Amniotic stem cell (primary cell): Measurements from ENCODE around the gene STPG3.

Experiments used
- DNase-seq: peaks from one replicate; lab custom pipeline; 2025; lab: John Stamatoyannopoulos, UW

STPG3 gene

GRCh38 chr9:137222190-137223077 lies 28.7 kb upstream of the STPG3 start, which contains the start of gene RNF208:
Gene RNF208, minus strand, starts transcription at chr9:137222240. Its CDS starts 1,028 bp downstream, at chr9:137221212.
- no peak for DNase-seq

- DNase-seq = peak; percentile 95
These were observed 27.8 kb upstream of the STPG3 start for GRCh38 chr9:137223078-137223970.

- DNase-seq = no peak
These were observed 26.0 kb upstream of the STPG3 start, which contains the start of gene CYSRT1 for GRCh38 chr9:137224830-137225694. Gene CYSRT1, plus strand, starts transcription at chr9:137225174. Its CDS starts 448 bp downstream, at chr9:137225622.

- DNase-seq = no peak
These were observed 25.3 kb upstream of the STPG3 start for GRCh38 chr9:137225699-137226331.

GRCh38 chr9:137226338-137227053 lies 24.6 kb upstream of the STPG3 start:
- no peak for DNase-seq

- DNase-seq = peak; percentile 47
These were observed 23.8 kb upstream of the STPG3 start, which contains the start of gene RNF224 for GRCh38 chr9:137227054-137227852. Gene RNF224, plus strand, starts transcription at chr9:137227502. Its CDS starts 834 bp downstream, at chr9:137228336.

GRCh38 chr9:137227853-137228505 lies 23.1 kb upstream of the STPG3 start:
- DNase-seq = no peak

GRCh38 chr9:137228506-137228967 lies 22.5 kb upstream of the STPG3 start:
- DNase-seq = no peak

GRCh38 chr9:137228968-137229896 lies 21.9 kb upstream of the STPG3 start:
- DNase-seq = no peak

- DNase-seq = no peak
These were observed 21.0 kb upstream of the STPG3 start for GRCh38 chr9:137229903-137230704.

GRCh38 chr9:137230705-137231371 lies 20.2 kb upstream of the STPG3 start, which contains the start of gene SLC34A3:
Gene SLC34A3, plus strand, starts transcription at chr9:137230901. Its CDS starts 802 bp downstream, at chr9:137231703.
- no peak for DNase-seq

- no peak for DNase-seq
These were observed 19.6 kb upstream of the STPG3 start for GRCh38 chr9:137231372-137232039.

- no peak for DNase-seq
These were observed 19.0 kb upstream of the STPG3 start for GRCh38 chr9:137232101-137232500.

- no peak for DNase-seq
These were observed 18.6 kb upstream of the STPG3 start for GRCh38 chr9:137232510-137232909.

GRCh38 chr9:137233143-137233980 lies 17.7 kb upstream of the STPG3 start:
- DNase-seq = no peak
